Gastrocnemius medialis (tissue), 4 donors: Measurements from ENCODE around the gene KCNQ5.

Experiments
- POLR2A ChIP-seq, 2 donors: fragments of 450-650 bp; IDR thresholded peaks; one replicate each; pipeline ENCODE4 v1.6.1; 2017; ENCODE audit warnings: antibody characterized with exemption in 2 of 2, mild to moderate bottlenecking in 2 of 2, moderate library complexity in 2 of 2
- TF ChIP-seq, protein P1 (sequence below), 5 experiments: fragments of 450-650 bp in 3 of 5; fragments of 200-600 bp in 2 of 5; sonication (generic) in 2 of 5; IDR thresholded peaks in 4 of 5; conservative IDR thresholded peaks in 1 of 5; 1 replicate in 4 of 5; 2 replicates in 1 of 5; pipeline ENCODE4 v1.5.1; 2016 to 2019; ENCODE audit warnings: antibody characterized with exemption in 5 of 5, mild to moderate bottlenecking in 3 of 5, moderate library complexity in 3 of 5

DNA sequence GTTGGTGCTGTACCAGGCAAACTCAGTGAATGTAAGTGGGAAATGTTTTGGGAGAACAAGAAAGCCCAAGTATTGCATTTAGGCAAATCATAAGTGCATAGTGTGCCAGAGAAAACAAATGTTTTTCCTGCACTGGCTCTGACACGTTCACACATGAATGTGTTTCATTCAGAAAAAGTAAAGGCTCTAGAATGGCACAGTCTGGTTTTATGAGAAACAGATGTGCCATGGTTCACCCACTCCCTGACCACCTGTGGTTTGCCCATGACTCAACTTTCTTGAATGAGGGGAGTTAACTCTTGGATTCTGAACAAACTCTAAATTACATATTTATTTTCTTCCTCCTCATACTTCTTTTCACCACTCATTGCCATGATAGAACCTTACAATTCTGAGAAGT lies 126.9 kb downstream of the KCNQ5 start:
- TF ChIP-seq, protein P1, sequence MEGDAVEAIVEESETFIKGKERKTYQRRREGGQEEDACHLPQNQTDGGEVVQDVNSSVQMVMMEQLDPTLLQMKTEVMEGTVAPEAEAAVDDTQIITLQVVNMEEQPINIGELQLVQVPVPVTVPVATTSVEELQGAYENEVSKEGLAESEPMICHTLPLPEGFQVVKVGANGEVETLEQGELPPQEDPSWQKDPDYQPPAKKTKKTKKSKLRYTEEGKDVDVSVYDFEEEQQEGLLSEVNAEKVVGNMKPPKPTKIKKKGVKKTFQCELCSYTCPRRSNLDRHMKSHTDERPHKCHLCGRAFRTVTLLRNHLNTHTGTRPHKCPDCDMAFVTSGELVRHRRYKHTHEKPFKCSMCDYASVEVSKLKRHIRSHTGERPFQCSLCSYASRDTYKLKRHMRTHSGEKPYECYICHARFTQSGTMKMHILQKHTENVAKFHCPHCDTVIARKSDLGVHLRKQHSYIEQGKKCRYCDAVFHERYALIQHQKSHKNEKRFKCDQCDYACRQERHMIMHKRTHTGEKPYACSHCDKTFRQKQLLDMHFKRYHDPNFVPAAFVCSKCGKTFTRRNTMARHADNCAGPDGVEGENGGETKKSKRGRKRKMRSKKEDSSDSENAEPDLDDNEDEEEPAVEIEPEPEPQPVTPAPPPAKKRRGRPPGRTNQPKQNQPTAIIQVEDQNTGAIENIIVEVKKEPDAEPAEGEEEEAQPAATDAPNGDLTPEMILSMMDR (IDR thresholded peaks at IDR 0.05 in 4 of 5, conservative IDR thresholded peaks at IDR 0.05 in 1 of 5) = no peak
- no peak for TF ChIP-seq POLR2A (IDR thresholded peaks at IDR 0.05)
